ENCODE results near the gene FOXL2NB.

The FOXL2NB gene

DNA sequence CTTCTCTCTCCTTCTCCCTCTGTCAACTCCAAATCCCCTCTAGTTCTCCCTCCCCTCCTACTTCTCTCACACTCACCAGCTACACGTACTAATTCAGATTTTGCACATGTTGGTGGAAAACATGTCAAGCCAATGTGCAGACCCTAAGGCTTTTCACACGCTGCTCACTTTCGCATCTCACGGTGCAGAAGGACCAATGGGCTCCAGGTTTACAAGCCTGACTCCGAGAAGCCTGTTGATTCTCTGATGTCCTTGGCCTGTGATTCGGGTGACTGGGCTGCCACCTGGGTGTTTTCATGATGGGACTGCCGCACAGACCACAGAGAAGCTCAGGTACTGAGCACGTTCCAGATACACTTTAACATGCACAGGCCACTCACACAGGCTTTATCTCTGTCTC, 3.7 kb downstream of the FOXL2NB start:
- H3K4me1 ChIP-seq = no peaks in the 10 kb centered on the region
- no peaks in the 10 kb centered on the region for H3K36me3 ChIP-seq
- H3K4me3 ChIP-seq (ENCODE audit: low read depth, low read length) = no peak overlapping the region
- TF ChIP-seq, protein P1, sequence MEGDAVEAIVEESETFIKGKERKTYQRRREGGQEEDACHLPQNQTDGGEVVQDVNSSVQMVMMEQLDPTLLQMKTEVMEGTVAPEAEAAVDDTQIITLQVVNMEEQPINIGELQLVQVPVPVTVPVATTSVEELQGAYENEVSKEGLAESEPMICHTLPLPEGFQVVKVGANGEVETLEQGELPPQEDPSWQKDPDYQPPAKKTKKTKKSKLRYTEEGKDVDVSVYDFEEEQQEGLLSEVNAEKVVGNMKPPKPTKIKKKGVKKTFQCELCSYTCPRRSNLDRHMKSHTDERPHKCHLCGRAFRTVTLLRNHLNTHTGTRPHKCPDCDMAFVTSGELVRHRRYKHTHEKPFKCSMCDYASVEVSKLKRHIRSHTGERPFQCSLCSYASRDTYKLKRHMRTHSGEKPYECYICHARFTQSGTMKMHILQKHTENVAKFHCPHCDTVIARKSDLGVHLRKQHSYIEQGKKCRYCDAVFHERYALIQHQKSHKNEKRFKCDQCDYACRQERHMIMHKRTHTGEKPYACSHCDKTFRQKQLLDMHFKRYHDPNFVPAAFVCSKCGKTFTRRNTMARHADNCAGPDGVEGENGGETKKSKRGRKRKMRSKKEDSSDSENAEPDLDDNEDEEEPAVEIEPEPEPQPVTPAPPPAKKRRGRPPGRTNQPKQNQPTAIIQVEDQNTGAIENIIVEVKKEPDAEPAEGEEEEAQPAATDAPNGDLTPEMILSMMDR (IDR thresholded peaks at IDR 0.05; ENCODE audit: low read depth, low read length) = no peak
- no peak for DNase-seq
- H3K27me3 ChIP-seq = peaks cover 74% of the 10 kb centered on the region
- H3K9me3 ChIP-seq = no peaks in the 10 kb centered on the region

DNA sequence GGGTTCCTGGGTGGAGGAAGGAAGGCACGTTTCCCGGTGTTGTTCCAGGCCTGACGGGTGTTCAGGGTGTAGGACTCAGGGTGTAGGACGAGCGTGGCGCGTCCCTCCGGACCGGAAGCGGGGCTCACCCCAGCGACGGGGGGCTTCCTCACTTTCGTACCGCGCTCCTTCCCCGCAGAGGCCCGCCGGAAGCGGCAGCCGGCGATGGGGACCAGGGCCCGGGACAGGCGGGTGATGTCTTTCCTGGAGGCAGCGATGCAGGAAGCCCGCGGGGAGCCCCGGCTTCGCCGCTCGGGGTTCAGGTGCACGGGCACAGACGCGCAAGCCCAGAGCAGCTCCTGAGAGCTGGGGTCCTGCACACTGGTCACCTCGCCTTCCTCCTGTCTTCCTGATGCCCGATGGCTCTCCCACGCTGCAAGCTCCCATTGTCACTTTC, 13.4 kb downstream of the FOXL2NB start:
- TF ChIP-seq, protein P1 (IDR thresholded peaks at IDR 0.05; ENCODE audit: low read depth, low read length) = no peak
- no peak overlapping the region for H3K4me3 ChIP-seq (ENCODE audit: low read depth, low read length)

DNA sequence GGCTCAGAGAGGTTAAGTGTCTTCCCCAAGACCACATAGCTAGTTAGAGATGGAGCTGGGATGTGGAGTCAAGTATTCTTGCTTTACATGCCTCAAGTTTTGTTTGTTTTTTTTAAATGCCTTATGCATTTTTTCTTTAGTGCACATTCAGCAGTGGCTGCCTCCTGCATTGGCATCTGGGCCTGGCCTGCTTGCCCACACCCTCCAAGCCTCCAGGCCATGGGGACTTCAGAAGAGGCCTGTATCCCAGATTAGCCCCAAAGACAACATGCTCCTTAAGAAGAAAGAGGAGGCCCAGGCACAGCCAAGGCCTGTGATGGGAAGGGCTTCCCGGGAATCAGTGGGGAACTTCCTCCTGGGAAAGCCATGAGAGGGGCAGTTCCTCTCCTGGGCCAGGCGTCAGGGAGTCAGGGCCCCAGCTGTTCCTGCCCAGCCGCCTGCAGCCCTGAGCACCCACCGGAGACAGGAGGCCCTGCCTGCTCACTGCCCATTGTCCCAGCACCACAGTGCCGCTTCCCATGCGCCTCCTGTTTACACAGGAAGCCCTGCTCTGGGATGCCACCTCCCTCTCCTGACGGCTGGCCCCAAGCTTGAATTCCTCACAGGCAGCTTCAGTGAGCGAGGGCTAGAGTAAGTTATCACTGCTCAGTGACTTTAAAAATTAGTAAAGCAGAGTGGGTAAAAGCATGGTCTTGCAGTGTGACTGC, 16.0 kb downstream of the FOXL2NB start:
- no peak for DNase-seq
- Histone ChIP-seq H3K4me1 (no peaks in the 10 kb centered on the region), H3K4me3 (ENCODE audit: low read depth, low read length) (no peak overlapping the region), H3K36me3 (no peaks in the 10 kb centered on the region), H3K9me3 (no peaks in the 10 kb centered on the region; the same call in 1 of the 2 replicates), H3K27me3 (peaks cover 30% of the 10 kb centered on the region)
- TF ChIP-seq, protein P1 (IDR thresholded peaks at IDR 0.05; ENCODE audit: low read depth, low read length) = no peak

More for the DNA sequence above, 13.4 kb downstream of the FOXL2NB start:
- H3K36me3 ChIP-seq = no peaks in the 10 kb centered on the region
- no peaks in the 10 kb centered on the region; the same call in 1 of the 2 replicates for H3K9me3 ChIP-seq
- peaks cover 37% of the 10 kb centered on the region for H3K27me3 ChIP-seq
- no peak for DNase-seq
- H3K4me1 ChIP-seq = no peaks in the 10 kb centered on the region

DNA sequence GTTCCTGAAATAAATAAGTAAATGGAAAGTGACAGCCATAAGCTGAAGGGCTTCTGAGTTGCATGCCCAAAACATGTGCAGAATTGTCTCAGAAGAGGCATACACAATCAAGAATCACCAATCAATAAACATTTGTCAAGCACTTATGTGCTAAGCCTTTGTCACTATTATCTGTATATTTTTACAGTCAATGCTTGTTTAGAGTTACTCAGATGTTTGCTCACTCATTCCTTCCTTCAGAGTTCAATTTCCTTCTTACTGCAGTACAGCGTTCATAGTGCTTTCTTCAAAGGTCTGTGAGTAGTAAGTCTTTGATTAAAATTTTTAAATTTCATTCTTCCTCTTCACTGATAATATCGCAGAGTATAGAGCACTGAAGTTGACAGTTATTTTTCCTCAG, 17.2 kb downstream of the FOXL2NB start:
- no peaks in the 10 kb centered on the region; the same call in 1 of the 2 replicates for H3K9me3 ChIP-seq
- H3K4me3 ChIP-seq (ENCODE audit: low read depth, low read length) = no peak overlapping the region
- peaks cover 20% of the 10 kb centered on the region for H3K27me3 ChIP-seq
- no peaks in the 10 kb centered on the region for H3K4me1 ChIP-seq
- DNase-seq = no peak
- TF ChIP-seq, protein P1 (IDR thresholded peaks at IDR 0.05; ENCODE audit: low read depth, low read length) = no peak
- H3K36me3 ChIP-seq = no peaks in the 10 kb centered on the region

DNA sequence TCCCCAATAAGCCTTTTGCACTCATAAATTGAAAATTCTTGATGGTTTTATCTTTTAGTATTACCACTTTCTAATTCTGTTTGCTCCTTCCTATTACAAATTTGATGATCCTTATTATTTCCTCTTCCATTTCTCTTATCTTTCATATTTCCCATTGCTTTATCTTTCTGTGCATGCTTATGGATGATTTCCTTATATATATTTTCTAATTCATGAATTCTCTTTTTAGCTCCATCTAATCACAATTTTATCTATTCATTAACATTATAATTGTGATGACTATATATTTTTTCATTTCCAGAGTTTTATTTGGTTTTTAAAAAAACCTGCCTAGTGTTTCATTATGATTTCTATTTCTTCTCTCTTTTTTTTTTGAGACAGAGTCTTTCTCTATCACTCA, 17.9 kb downstream of the FOXL2NB start:
- DNase-seq = no peak
- Histone ChIP-seq H3K4me3 (ENCODE audit: low read depth, low read length) (no peak overlapping the region), H3K36me3 (no peaks in the 10 kb centered on the region), H3K27me3 (peaks cover 15% of the 10 kb centered on the region), H3K9me3 (no peaks in the 10 kb centered on the region; the same call in 1 of the 2 replicates), H3K4me1 (no peaks in the 10 kb centered on the region)
- TF ChIP-seq, protein P1 (IDR thresholded peaks at IDR 0.05; ENCODE audit: low read depth, low read length) = no peak

DNA sequence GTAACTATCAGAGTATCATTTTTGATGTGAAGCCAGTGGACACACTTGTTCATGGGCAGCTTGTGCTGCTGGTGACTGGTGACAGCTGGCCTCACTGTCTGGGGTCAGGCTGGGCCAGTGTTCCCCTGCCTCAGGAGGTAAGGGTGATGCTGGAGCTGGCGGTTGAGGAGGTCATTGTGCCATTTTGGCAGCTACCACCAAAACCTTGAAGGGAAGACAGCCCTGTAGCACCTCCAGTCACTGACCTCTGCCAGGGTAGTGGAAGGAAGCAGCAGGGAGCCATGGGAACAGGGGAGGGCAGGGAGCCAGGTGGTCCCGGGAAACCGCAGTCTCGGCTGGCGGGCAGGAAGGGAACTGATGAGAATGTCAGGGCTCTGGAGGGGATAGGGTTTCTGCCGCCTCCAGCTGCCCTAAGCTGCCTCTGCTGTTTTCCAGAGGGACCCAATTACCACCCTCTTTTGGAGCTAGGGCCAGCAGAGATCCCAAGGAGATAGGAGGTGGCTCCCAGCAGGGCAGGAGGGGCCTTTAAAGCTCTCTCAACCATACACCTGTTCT, 24.8 kb downstream of the FOXL2NB start:
- Histone ChIP-seq H3K27me3 (no peaks in the 10 kb centered on the region), H3K4me3 (ENCODE audit: low read depth, low read length) (no peak overlapping the region), H3K36me3 (no peaks in the 10 kb centered on the region), H3K9me3 (no peaks in the 10 kb centered on the region), H3K4me1 (no peaks in the 10 kb centered on the region)
- DNase-seq = no peak
- TF ChIP-seq, protein P1 (IDR thresholded peaks at IDR 0.05; ENCODE audit: low read depth, low read length) = no peak

Measured in BE2C (cell line).